Mucosa of stomach (tissue), 1 donor: ENCODE results near the gene PAFAH1B1.
A peak's percentile ranks its signal among the peaks of the same experiment; 100 is the strongest.
"Not testable (repeated sequence)": the region's sequence is repeated elsewhere in the genome, so short reads cannot be mapped to it uniquely, and the experiment has no call there.

Experiments used
- H3K27me3 ChIP-seq: one replicate; pipeline ENCODE4 v1.7.0; 2013; ENCODE audit warnings: mild to moderate bottlenecking, low read length; ENCODE audit not compliant: control insufficient read depth, insufficient read depth
- H3K36me3 ChIP-seq: one replicate; pipeline ENCODE4 v1.7.0; 2013; ENCODE audit warnings: low read length; ENCODE audit not compliant: control insufficient read depth, insufficient read depth
- H3K4me1 ChIP-seq: one replicate; pipeline ENCODE4 v1.7.0; 2013; ENCODE audit warnings: mild to moderate bottlenecking, low read length; ENCODE audit not compliant: control insufficient read depth, insufficient read depth
- H3K4me3 ChIP-seq: one replicate; pipeline ENCODE4 v1.7.0; 2013; ENCODE audit warnings: low read length
- H3K9ac ChIP-seq: one replicate; pipeline ENCODE4 v1.7.0; 2013; ENCODE audit warnings: mild to moderate bottlenecking, low read length, moderate library complexity
- H3K9me3 ChIP-seq: one replicate; pipeline ENCODE4 v1.7.0; 2013; ENCODE audit warnings: mild to moderate bottlenecking, low read length, moderate library complexity; ENCODE audit not compliant: control insufficient read depth
- donor health status: Pancreatic carcinoma.

Gene PAFAH1B1

GRCh38 chr17:2566056-2566455, 27.4 kb upstream of the PAFAH1B1 start:
- H3K4me1 ChIP-seq: peaks cover 8% of the 10 kb centered on the region
- no peak overlapping the region for H3K9ac ChIP-seq
- H3K9me3 ChIP-seq: no peaks in the 10 kb centered on the region
- no peak overlapping the region for H3K4me3 ChIP-seq
- H3K36me3 ChIP-seq: no peaks in the 10 kb centered on the region
- no peaks in the 10 kb centered on the region for H3K27me3 ChIP-seq

- peak overlapping the region; percentile 22 for H3K9ac ChIP-seq
- no peaks in the 10 kb centered on the region for H3K36me3 ChIP-seq
These were observed 21.7 kb upstream of the PAFAH1B1 start for GRCh38 chr17:2571523-2572303.

GRCh38 chr17:2572304-2572609, 21.2 kb upstream of the PAFAH1B1 start:
- H3K36me3 ChIP-seq, H3K4me1 ChIP-seq, H3K9me3 ChIP-seq, H3K27me3 ChIP-seq, H3K9ac ChIP-seq, H3K4me3 ChIP-seq: not testable (repeated sequence)

More at GRCh38 chr17:2571523-2572303, 21.7 kb upstream of the PAFAH1B1 start:
- Histone ChIP-seq H3K4me3 (no peak overlapping the region), H3K4me1 (peaks cover 5% of the 10 kb centered on the region), H3K9me3 (no peaks in the 10 kb centered on the region), H3K27me3 (no peaks in the 10 kb centered on the region)

GRCh38 chr17:2580151-2580550, 13.3 kb upstream of the PAFAH1B1 start:
- no peaks in the 10 kb centered on the region for H3K4me1 ChIP-seq
- no peak overlapping the region for H3K4me3 ChIP-seq
- no peak overlapping the region for H3K9ac ChIP-seq
- no peaks in the 10 kb centered on the region for H3K9me3 ChIP-seq
- H3K27me3 ChIP-seq: no peaks in the 10 kb centered on the region
- H3K36me3 ChIP-seq: no peaks in the 10 kb centered on the region

GRCh38 chr17:2580661-2581060, 12.8 kb upstream of the PAFAH1B1 start:
- Histone ChIP-seq H3K9ac (no peak overlapping the region), H3K4me3 (no peak overlapping the region), H3K4me1 (no peaks in the 10 kb centered on the region), H3K27me3 (no peaks in the 10 kb centered on the region), H3K9me3 (no peaks in the 10 kb centered on the region), H3K36me3 (no peaks in the 10 kb centered on the region)

GRCh38 chr17:2582493-2582892, 11.0 kb upstream of the PAFAH1B1 start:
- H3K9ac ChIP-seq: no peak overlapping the region
- H3K4me1 ChIP-seq: no peaks in the 10 kb centered on the region
- no peak overlapping the region for H3K4me3 ChIP-seq
- H3K36me3 ChIP-seq: no peaks in the 10 kb centered on the region
- H3K9me3 ChIP-seq: no peaks in the 10 kb centered on the region
- no peaks in the 10 kb centered on the region for H3K27me3 ChIP-seq

- H3K27me3 ChIP-seq: no peaks in the 10 kb centered on the region
- no peaks in the 10 kb centered on the region for H3K4me1 ChIP-seq
- no peak overlapping the region for H3K4me3 ChIP-seq
- no peak overlapping the region for H3K9ac ChIP-seq
- no peaks in the 10 kb centered on the region for H3K9me3 ChIP-seq
- H3K36me3 ChIP-seq: no peaks in the 10 kb centered on the region
These were observed 2.3 kb upstream of the PAFAH1B1 start for GRCh38 chr17:2591040-2591640.

GRCh38 chr17:2593821-2594721, 617 bp downstream of the PAFAH1B1 start:
- Histone ChIP-seq H3K36me3 (no peaks in the 10 kb centered on the region), H3K4me1 (peaks cover 7% of the 10 kb centered on the region), H3K27me3 (no peaks in the 10 kb centered on the region)

GRCh38 chr17:2594722-2595599, 1.5 kb downstream of the PAFAH1B1 start:
- H3K4me1 ChIP-seq: peaks cover 11% of the 10 kb centered on the region

More at GRCh38 chr17:2593821-2594721, 617 bp downstream of the PAFAH1B1 start:
- Histone ChIP-seq H3K9me3 (no peaks in the 10 kb centered on the region), H3K9ac (peak overlapping the region; percentile 98), H3K4me3 (peak overlapping the region; percentile 96)

GRCh38 chr17:2595716-2596115, 2.3 kb downstream of the PAFAH1B1 start:
- no peaks in the 10 kb centered on the region for H3K9me3 ChIP-seq
- no peak overlapping the region for H3K9ac ChIP-seq
- H3K27me3 ChIP-seq: no peaks in the 10 kb centered on the region
- H3K4me3 ChIP-seq: no peak overlapping the region
- H3K36me3 ChIP-seq: no peaks in the 10 kb centered on the region
- H3K4me1 ChIP-seq: peaks cover 11% of the 10 kb centered on the region

More at GRCh38 chr17:2594722-2595599, 1.5 kb downstream of the PAFAH1B1 start:
- no peaks in the 10 kb centered on the region for H3K27me3 ChIP-seq
- no peaks in the 10 kb centered on the region for H3K9me3 ChIP-seq
- H3K36me3 ChIP-seq: no peaks in the 10 kb centered on the region
- H3K9ac ChIP-seq: peak overlapping the region; percentile 98
- H3K4me3 ChIP-seq: peak overlapping the region; percentile 96

GRCh38 chr17:2598166-2598565, 4.7 kb downstream of the PAFAH1B1 start:
- H3K9me3 ChIP-seq: no peaks in the 10 kb centered on the region
- H3K9ac ChIP-seq: no peak overlapping the region
- H3K27me3 ChIP-seq: no peaks in the 10 kb centered on the region
- H3K36me3 ChIP-seq: no peaks in the 10 kb centered on the region
- no peak overlapping the region for H3K4me3 ChIP-seq
- peaks cover 27% of the 10 kb centered on the region for H3K4me1 ChIP-seq
